Brain pericyte (primary cell): Measurements from ENCODE around the gene EIF2B2.

Experiments
- DNase-seq: peaks from one replicate; pipeline ENCODE4 v3.0.0-alpha.2; 2012; ENCODE audit warnings: low read depth, low spot score

EIF2B2 gene

DNA sequence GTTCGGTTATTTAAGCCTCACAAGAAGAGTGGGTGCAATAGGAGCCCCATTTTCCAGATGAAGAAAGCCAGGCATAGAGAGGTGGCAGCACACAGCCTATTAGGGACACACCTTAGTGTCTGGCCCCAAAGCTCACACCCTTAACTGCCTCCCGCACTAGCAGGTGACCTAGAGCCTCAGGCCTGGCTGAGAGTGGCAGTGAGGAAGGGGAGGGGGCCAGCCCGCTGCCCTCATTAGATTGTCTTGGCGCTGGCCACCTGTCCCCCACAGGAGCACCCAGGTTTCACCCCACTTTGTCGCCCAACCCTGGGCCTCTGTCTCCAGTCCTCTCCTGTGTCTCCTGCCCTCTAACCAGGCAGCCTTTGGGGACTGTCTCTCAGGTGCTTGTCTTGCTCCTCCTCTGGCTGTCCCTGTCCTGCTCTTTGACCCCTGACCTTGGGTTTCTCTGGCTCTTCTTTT is 28.8 kb upstream of the EIF2B2 start:
- no peak for DNase-seq

DNA sequence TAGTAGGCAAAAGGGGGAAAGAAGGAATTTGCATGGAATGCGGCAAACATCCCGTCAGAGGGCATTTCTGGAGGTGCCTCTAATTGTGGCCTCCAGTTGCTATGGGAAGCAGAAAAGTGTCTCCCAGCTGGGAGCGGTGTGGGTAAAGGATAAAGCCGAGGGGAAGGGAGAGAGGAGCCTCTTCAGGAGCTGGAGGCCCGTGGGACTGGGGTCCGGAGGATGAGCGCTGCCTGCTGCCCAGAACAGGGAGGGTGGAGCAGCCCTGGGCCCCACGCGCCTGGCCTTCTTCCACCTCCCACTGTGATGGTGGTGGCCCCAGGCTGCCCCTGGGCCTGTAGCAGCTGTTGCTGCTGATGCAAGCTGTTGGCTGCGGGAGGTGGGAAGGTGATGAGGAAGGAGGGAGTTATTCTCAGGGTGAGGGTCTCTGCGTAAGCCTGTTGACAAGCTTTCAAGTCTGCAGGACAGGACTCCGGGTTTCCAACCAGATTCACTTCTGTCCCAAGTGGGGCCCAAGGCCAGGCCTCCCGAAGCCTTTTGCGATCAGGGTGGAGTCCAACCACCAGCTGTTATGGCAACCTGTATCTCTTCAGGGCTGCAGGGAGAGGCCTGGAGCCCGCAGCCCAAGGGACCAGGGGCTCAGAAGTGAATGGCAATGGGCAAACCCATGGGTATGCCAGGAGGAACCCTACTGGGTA is 28.2 kb upstream of the EIF2B2 start:
- no peak for DNase-seq

DNA sequence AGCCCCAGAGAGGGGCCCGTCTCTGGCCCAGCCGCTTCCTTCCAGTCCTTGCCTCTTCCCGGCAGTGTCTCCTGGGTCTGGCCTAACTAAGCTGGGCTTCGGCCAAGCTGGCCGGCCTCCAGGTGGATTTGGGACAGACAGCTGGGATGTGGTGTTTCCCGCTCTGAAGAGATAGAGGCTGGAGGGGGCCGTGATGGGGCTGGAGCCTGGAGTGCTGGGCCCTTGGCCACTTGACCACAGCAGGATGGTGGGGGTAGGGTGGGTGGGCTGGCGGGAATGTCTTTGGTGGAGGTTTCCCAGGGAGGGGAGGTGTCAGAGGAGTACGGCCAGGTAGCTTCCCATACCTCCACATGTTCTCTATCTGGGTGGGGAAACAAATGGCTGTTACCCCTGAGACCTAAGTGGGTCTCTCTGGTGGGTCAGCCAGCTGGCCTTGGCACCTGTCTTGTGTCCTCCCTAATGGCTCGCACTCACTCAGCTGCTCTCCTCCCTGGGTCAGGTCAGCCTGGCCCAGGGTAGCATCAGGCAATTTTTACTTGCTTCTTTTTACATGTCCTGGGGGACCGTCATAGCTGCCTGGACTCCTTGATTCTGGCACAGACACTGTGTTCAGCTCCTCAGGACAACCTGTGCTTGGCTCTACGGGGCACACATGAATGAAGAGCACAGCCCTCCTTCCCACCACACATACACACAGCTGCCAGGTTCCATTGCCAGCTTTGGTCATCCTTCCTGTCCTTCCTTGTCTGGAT is 27.5 kb upstream of the EIF2B2 start:
- no peak for DNase-seq

GRCh38 chr14:74976264-74977113 is 26.2 kb upstream of the EIF2B2 start:
- DNase-seq = no peak

DNA sequence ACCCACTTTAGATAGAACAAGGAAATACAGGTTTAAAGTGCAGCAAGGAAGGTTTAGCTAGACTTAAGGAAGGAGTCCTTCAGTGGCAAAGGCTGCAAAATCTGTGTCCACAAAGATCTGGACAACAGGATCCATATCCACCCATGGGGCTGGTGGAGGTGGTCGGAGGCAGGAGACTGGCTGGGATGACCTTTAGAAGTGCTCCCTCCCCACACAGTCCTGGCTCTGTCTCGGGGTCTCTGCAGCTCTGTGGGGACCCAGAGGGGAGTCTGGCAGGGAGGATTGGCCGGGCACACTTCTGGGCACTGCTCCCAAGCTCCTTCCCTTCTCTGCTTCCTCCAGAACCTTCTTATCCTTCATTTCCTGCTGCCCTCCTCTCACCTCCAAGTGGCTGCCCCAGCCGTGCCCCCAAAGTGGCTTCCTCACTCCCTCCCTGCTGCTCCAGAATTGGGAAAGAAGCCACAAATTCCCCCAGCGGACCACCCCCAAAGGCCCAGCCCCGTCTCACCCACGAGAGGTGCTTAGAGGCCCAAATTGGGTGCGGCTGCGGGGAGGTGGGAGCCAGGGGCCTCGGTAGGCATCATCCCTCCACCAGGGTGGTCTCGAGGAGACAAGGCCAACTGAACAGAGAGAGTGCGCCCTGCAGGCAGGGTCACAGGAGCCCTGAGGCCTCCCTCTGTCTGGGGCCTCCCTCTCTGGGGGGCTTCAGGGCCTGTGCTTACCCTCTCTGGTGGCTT is 25.4 kb upstream of the EIF2B2 start:
- DNase-seq = no peak

GRCh38 chr14:74977901-74978385 is 24.8 kb upstream of the EIF2B2 start:
- no peak for DNase-seq

DNA sequence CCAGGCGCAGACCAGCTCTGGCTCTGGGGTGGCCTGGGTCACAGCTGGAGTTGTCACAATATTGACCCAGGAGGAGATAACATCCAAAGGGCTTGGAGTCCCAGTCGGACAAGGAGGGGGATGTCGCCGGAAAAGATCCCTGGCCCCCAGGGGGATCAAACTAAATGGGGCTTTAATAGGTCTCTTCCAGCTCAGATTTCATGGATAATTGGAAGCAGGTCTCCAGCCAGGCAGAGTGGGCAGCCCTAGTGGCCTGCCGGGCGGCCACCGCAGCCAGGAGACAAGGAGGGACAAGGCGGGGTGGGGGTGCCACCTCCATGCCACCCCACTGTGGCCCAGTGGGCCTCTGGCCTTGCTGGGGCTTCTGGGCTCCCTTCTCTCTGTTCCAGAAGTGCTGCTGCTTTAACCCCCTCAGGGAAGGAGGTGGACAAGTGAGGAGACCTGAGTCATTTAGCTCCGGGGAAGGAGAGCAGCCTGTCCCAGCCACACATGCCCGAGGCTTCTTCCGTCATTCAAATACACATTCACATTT is 24.2 kb upstream of the EIF2B2 start:
- no peak for DNase-seq

GRCh38 chr14:74979029-74979428 is 23.7 kb upstream of the EIF2B2 start:
- no peak for DNase-seq

DNA sequence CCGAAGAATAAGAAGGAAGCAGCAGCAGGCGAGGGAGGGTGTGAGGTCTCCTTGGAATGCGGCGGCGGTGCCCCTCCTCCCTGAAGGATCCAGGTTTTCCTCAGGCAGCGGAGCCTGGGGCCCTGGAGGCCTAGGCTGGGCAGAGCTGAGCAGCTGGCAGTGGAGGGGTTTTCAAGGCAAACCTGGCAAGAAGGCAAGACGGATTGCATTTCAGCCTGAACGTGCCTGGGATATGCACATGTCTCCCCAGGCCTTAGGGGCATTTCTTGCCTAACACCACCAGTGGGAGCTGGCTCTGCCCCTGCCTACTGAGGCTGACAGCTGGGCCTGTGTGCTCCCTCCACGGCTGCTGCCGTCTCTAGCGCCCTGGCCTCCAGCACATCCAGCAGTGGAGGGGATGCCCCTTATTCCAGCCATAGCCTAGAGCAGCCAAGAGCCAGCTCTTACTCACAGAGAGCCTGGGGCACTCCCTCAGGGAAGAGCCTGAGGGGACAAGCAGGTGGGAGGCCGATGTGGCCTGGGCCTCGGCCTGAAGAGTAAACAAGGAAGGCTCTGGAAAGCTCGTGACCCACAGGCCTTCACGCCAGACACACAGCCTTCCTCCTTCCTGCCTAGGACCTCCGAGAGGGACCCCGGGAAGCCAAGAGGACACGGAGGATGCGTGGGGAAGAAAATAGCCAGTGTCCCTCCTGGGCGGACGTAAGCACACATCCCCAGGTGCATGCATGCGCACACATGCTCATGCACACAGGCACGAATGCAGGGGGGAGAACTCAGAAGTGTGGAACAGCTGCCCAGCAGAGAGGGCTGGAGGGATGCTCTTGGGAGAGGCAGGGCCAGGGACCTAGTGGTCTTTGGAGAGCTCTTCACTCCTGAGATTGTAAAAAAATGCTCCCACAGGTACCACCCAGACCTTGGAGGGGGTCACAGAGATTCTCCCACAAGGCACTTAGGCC is 23.0 kb upstream of the EIF2B2 start:
- DNase-seq = peak; percentile 67

DNA sequence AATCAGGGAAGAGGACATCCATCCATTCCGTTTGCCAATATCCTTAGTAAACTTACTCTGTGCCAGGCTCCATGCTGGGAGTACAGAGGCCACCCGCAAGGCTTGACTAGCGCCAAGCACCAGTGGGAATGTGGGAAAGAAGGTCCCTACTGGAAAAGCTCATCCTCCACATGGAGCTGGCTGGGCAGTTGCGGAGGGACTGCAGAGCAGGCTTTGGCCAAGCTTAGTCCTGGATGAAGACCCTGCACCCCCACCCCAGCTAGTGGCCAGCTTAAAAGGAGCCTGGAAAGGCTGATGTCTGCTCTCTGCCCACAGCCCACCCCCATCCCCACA is 22.4 kb upstream of the EIF2B2 start:
- DNase-seq = no peak

DNA sequence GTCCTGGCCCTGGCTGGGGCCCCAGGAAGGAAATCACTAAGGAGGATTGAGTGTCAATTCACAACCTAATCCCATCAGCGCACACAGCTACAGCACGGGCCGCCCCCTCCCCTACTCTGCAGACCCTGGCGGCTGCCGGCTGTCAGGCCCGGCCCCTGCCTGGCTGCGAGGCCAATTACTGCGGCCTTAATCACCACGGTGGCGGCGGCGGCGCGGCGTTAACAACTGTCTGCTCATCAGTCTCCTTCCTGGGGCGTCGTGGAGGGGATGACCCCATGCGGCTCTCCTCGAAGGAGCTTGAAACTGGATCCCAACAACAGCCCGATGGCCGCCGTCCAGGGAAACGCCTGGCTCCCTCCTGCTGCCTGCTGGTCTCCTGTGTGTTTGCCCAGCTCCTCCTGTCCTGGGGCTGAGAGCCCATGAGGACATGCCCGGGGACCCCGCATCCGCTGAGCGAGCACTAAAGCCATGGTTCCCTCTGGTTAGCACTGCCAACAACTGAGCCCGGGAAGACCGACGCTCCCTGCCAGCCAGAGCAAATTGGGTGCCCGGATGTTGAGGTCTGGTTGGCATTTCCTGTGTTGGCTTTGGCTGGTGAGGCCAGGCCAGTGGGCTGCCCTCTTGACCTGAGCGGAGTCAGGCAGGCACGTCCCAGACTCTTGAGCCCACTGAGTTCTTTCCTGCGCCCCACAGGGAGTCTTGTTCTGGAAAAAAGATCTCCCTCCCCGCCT is 21.8 kb upstream of the EIF2B2 start:
- peak; percentile 87 for DNase-seq

GRCh38 chr14:74981462-74981782 is 21.3 kb upstream of the EIF2B2 start:
- no peak for DNase-seq

GRCh38 chr14:74981833-74982232 is 20.9 kb upstream of the EIF2B2 start:
- no peak for DNase-seq

GRCh38 chr14:74982661-74983060 is 20.1 kb upstream of the EIF2B2 start:
- DNase-seq = no peak

- DNase-seq = no peak
Observed at GRCh38 chr14:74983343-74983742, 19.4 kb upstream of the EIF2B2 start.

DNA sequence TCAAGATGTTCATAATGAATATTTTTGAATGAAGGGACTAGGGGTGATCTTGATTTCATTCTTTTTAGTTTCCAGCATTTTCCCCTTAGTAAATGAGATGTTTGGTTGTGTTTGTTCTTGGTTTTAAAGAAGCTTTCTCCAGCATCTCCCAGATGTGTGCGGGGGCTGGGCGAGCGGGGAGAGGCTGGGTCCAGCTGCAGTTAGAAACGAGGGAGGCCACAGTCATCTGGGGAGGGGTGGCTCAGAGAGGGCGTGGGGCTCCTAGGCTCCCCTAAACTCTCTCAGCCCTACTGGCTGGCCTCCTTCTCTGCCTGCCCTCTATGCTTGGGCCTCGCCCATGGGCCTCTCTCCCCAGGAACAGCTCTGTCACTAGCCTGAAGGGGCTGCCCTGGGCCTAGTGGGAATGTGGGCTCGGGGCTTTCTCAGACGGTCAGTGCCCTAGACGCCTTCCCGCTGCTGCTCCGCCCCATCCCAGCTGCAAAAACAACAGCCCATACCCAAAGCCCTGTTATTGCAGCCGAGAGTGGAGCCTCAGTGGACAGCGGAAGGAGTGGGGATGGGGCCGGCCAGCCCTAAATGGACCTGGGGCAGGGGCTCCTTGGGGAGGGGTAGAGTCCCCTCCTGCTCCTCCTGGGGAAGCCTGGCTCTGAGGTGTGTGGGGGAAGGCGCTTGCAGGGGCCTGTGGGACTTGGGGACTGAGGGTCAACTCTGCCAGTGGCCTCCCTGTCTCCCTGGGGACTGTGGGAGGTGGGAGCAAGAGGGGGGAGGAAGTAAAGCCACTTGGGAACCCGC is 18.3 kb upstream of the EIF2B2 start:
- DNase-seq = no peak

DNA sequence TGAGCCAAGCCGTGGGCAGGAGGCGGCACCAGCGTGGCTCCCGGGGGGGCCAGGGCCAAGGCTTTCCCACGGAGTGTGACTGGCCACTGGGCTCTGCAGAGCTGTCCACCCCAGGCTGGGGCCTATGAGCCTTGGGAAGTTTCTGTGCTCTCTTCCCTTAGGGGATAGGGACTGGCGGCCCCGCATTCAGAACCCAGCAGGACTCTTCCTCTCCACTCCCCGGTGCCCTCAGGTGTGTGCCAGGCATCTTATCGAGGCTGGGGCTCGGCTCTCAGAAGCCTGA is 17.8 kb upstream of the EIF2B2 start:
- DNase-seq = no peak

DNA sequence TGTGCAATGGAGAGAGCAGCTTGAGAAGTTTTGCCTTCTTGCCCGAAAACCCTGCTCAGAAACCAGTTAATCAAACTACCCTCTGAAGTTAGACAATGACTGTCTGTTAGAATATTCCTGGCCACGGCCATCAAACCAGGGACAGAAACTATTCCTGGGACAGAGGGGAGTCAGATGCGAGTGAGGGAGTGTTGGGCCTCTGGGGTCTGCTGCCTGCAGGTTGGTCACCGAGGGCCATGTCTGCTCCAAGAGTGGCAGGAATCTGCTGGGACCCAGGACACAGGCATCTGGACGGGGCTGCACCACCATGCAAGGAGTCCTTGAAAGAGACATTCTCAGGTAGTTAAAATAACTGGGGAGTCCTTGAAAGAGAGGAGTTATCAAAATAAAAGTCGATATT is 16.9 kb upstream of the EIF2B2 start:
- no peak for DNase-seq

- DNase-seq = no peak
Observed at GRCh38 chr14:74988131-74988530, 14.6 kb upstream of the EIF2B2 start.
